H9 (cell line): Measurements from ENCODE around the gene PRDX1. TPM values are rescaled to one million over a fixed set of nuclear protein-coding genes. Genes with fewer than 3 reads are reported as not detected.
"Not testable (repeated sequence)": the region's sequence is repeated elsewhere in the genome, so short reads cannot be mapped to it uniquely, and the experiment has no call there.

Source experiments
- DNase-seq: peaks from one replicate; pipeline ENCODE4 v3.0.0-alpha.2; 2017
- H2AFZ ChIP-seq: one replicate; pipeline ENCODE4 v1.6.1; 2013; ENCODE audit warnings: mild to moderate bottlenecking, low read length, control low read depth, moderate library complexity
- H2AK5ac ChIP-seq: 2 replicates; pipeline ENCODE4 v1.6.1; 2013; ENCODE audit warnings: low read length, control low read depth, mixed read lengths; ENCODE audit not compliant: insufficient read length
- H2BK120ac ChIP-seq: one replicate; pipeline ENCODE4 v1.6.1; 2013; ENCODE audit warnings: low read depth, mild to moderate bottlenecking, low read length, control low read depth, inconsistent platforms; ENCODE audit not compliant: poor library complexity, severe bottlenecking
- H2BK12ac ChIP-seq: 2 replicates; pipeline ENCODE4 v1.6.1; 2013; ENCODE audit warnings: low read length, control low read depth, mixed read lengths, low read depth; ENCODE audit not compliant: insufficient read length
- H2BK15ac ChIP-seq: 2 replicates; pipeline ENCODE4 v1.6.1; 2013; ENCODE audit warnings: low read depth, low read length, control low read depth
- H2BK20ac ChIP-seq: one replicate; pipeline ENCODE4 v1.6.1; 2013; ENCODE audit warnings: low read depth, mild to moderate bottlenecking, low read length, control low read depth, inconsistent platforms; ENCODE audit not compliant: poor library complexity, severe bottlenecking
- H2BK5ac ChIP-seq: 2 replicates; pipeline ENCODE4 v1.6.1; 2013; ENCODE audit warnings: low read length, control low read depth, mixed read lengths; ENCODE audit not compliant: insufficient read length
- H3K14ac ChIP-seq: 2 replicates; pipeline ENCODE4 v1.6.1; 2013; ENCODE audit warnings: low read length, control low read depth; ENCODE audit not compliant: insufficient read depth
- H3K18ac ChIP-seq: 2 replicates; pipeline ENCODE4 v1.6.1; 2013; ENCODE audit warnings: low read depth, mild to moderate bottlenecking, mixed read lengths, low read length, control low read depth; ENCODE audit not compliant: insufficient read length
- H3K23ac ChIP-seq: 2 replicates; pipeline ENCODE4 v1.6.1; 2013; ENCODE audit warnings: low read length, control low read depth, mixed read lengths, low read depth; ENCODE audit not compliant: insufficient read length
- H3K23me2 ChIP-seq: 2 replicates; pipeline ENCODE4 v1.6.1; 2013; ENCODE audit warnings: low read depth, mild to moderate bottlenecking, mixed read lengths, low read length, control low read depth; ENCODE audit not compliant: insufficient read length, poor library complexity, severe bottlenecking
- H3K27ac ChIP-seq: 2 replicates; pipeline ENCODE4 v1.5.1; 2013; ENCODE audit warnings: low read length, control low read depth, mixed read lengths, low read depth; ENCODE audit not compliant: insufficient read length
- H3K27me3 ChIP-seq: 2 replicates; pipeline ENCODE4 v1.6.1; 2013; ENCODE audit warnings: low read length, control low read depth, inconsistent platforms; ENCODE audit not compliant: insufficient read depth
- H3K4ac ChIP-seq: 2 replicates; pipeline ENCODE4 v1.6.1; 2013; ENCODE audit warnings: low read depth, mild to moderate bottlenecking, control low read depth, inconsistent platforms, low read length, moderate library complexity
- H3K4me1 ChIP-seq: 2 replicates; pipeline ENCODE4 v1.6.1; 2013; ENCODE audit warnings: low read length, control low read depth, inconsistent platforms; ENCODE audit not compliant: insufficient read depth
- H3K4me2 ChIP-seq: 2 replicates; pipeline ENCODE4 v1.6.1; 2013; ENCODE audit warnings: low read length, control low read depth, mixed read lengths; ENCODE audit not compliant: insufficient read length, insufficient read depth
- H3K56ac ChIP-seq: 2 replicates; pipeline ENCODE4 v1.6.1; 2013; ENCODE audit warnings: low read depth, mild to moderate bottlenecking, mixed read lengths, low read length, control low read depth; ENCODE audit not compliant: insufficient read length
- H3K79me1 ChIP-seq: 2 replicates; pipeline ENCODE4 v1.6.1; 2013; ENCODE audit warnings: low read depth, mild to moderate bottlenecking, moderate library complexity, low read length, control low read depth, inconsistent platforms; ENCODE audit not compliant: insufficient read depth, poor library complexity, severe bottlenecking
- H3K79me2 ChIP-seq: 2 replicates; pipeline ENCODE4 v1.6.1; 2013; ENCODE audit warnings: low read length, control low read depth, inconsistent platforms; ENCODE audit not compliant: insufficient read depth
- H3K9ac ChIP-seq: 2 replicates; pipeline ENCODE4 v1.6.1; 2013; ENCODE audit warnings: low read length, control low read depth, mixed read lengths; ENCODE audit not compliant: insufficient read length; ENCODE audit errors: extremely low read depth
- H3K9me3 ChIP-seq: one replicate; pipeline ENCODE4 v1.6.1; 2013; ENCODE audit warnings: low read depth, low read length, inconsistent platforms; ENCODE audit not compliant: control insufficient read depth
- H3T11ph ChIP-seq: one replicate; pipeline ENCODE4 v1.6.1; 2013; ENCODE audit warnings: mild to moderate bottlenecking, low read length, control low read depth, inconsistent platforms
- H4K20me1 ChIP-seq: one replicate; pipeline ENCODE4 v1.6.1; 2013; ENCODE audit not compliant: control insufficient read depth, insufficient read length, insufficient read depth
- H4K5ac ChIP-seq: 2 replicates; pipeline ENCODE4 v1.6.1; 2013; ENCODE audit warnings: low read depth, mild to moderate bottlenecking, mixed read lengths, low read length, control low read depth; ENCODE audit not compliant: insufficient read length
- H4K8ac ChIP-seq: replicated peaks from 2 replicates; pipeline ENCODE4 v1.6.1; 2013; ENCODE audit warnings: low read length, control low read depth, mixed read lengths, low read depth; ENCODE audit not compliant: insufficient read length
- H4K91ac ChIP-seq: 2 replicates; pipeline ENCODE4 v1.6.1; 2013; ENCODE audit warnings: low read depth, mild to moderate bottlenecking, moderate library complexity, mixed read lengths, low read length, control low read depth; ENCODE audit not compliant: insufficient read length
- H3K27ac Mint-ChIP-seq, 3 experiments: 2 replicates in 2 of 3; 3 replicates in 1 of 3; pipeline ENCODE4 v1.8.0; 2020 to 2021; ENCODE audit warnings: mixed read lengths in 3 of 3, mild to moderate bottlenecking in 1 of 3, moderate library complexity in 1 of 3
- H3K27me3 Mint-ChIP-seq: 2 replicates; pipeline ENCODE4 v1.8.0; 2021; ENCODE audit warnings: low read depth, mild to moderate bottlenecking, moderate library complexity, mixed read lengths
- H3K36me3 Mint-ChIP-seq, 3 experiments: 2 replicates in 2 of 3; 3 replicates in 1 of 3; pipeline ENCODE4 v1.8.0; 2020 to 2021; ENCODE audit warnings: low read depth in 3 of 3, mixed read lengths in 3 of 3; ENCODE audit not compliant: insufficient read depth in 1 of 3
- H3K4me1 Mint-ChIP-seq, 2 experiments: 2 replicates each; pipeline ENCODE4 v1.8.0; 2020; ENCODE audit warnings: mixed read lengths in 2 of 2
- H3K4me3 Mint-ChIP-seq, 2 experiments: 2 replicates in 1 of 2; 3 replicates in 1 of 2; pipeline ENCODE4 v1.8.0; 2020 to 2021; ENCODE audit warnings: mild to moderate bottlenecking in 2 of 2, mixed read lengths in 2 of 2, moderate library complexity in 1 of 2
- H3K9me3 Mint-ChIP-seq, 2 experiments: 2 replicates in 1 of 2; 3 replicates in 1 of 2; pipeline ENCODE4 v1.8.0; 2020; ENCODE audit warnings: mild to moderate bottlenecking in 2 of 2, mixed read lengths in 2 of 2, moderate library complexity in 1 of 2
- CTCF ChIP-seq: fragments of 200-600 bp; sonication (generic); conservative IDR thresholded peaks from 3 replicates; pipeline ENCODE4 v1.8.0; 2021; ENCODE audit warnings: antibody characterized with exemption, mild to moderate bottlenecking
- WGBS: extraction: QIAGEN DNeasy Blood & Tissue Kit; methylation state at CpG from one replicate; pipeline ENCODE4 v1.1.7; 2013; ENCODE audit warnings: missing lambda C conversion rate, low lambda C conversion rate, mixed read lengths; ENCODE audit not compliant: insufficient read length; ENCODE audit errors: extremely low coverage; 5-methylcytosine and 5-hydroxymethylcytosine counted together
- total RNA-seq: library from RNA; stranded (reverse); gene quantifications from 2 replicates; pipeline ENCODE4 v1.2.1, GENCODE V29; 2021

The PRDX1 gene
- total RNA-seq, 1 experiment from 2014 or later = 1,003 TPM

- H3K4ac ChIP-seq = peak overlapping the region; percentile 10; the same call in 1 of the 2 replicates
- no peaks in the 10 kb centered on the region for H3K79me1 ChIP-seq
- H4K5ac ChIP-seq = peak overlapping the region; percentile 89
- H4K91ac ChIP-seq = no peak overlapping the region
- WGBS = no CpG with 5 or more reads among the region's 21 CpGs
- peak overlapping the region; percentile 99 to 100 (median 99) for H3K27ac Mint-ChIP-seq
- no peaks in the 10 kb centered on the region for H3K9me3 ChIP-seq
- H3K18ac ChIP-seq = peak overlapping the region; percentile 96
- H3K23ac ChIP-seq = peak overlapping the region; percentile 54
- H3K9ac ChIP-seq = peak overlapping the region; percentile 96
- no peak overlapping the region for H2AFZ ChIP-seq
- H3K36me3 Mint-ChIP-seq = peaks cover 8 to 18% (median 13%) of the 10 kb centered on the region in 3 experiments; a peak in 5 of 7 replicates
- H3K27me3 Mint-ChIP-seq = no peaks in the 10 kb centered on the region
- peak overlapping the region; percentile 87 for H3K4me2 ChIP-seq
- no peak overlapping the region for H3T11ph ChIP-seq
- no peaks in the 10 kb centered on the region for H3K27me3 ChIP-seq
- H3K14ac ChIP-seq = peak overlapping the region; percentile 91; the same call in 1 of the 2 replicates
- H4K20me1 ChIP-seq = no peaks in the 10 kb centered on the region
- peaks cover 33 to 46% of the 10 kb centered on the region in 2 experiments for H3K4me1 Mint-ChIP-seq
- H4K8ac ChIP-seq = no peak overlapping the region
- peaks cover 28% of the 10 kb centered on the region; the same call in 1 of the 2 replicates for H3K79me2 ChIP-seq
- TF ChIP-seq CTCF = no peak; the same call in 2 of the 3 replicates
- peak overlapping the region; percentile 97 for H3K27ac ChIP-seq
- peak; percentile 36 for DNase-seq
- peak overlapping the region; percentile 40 for H2BK12ac ChIP-seq
- no peak overlapping the region for H2BK15ac ChIP-seq
- peaks cover 5% of the 10 kb centered on the region for H3K23me2 ChIP-seq
- H2BK20ac ChIP-seq = no peak overlapping the region
- peak overlapping the region; percentile 64 for H3K56ac ChIP-seq
- H3K4me3 Mint-ChIP-seq = peak overlapping the region; percentile 94 to 97
- no peaks in the 10 kb centered on the region; a peak in 2 of 5 replicates for H3K9me3 Mint-ChIP-seq
- H2AK5ac ChIP-seq = no peak overlapping the region
- H2BK5ac ChIP-seq = peak overlapping the region; percentile 84
- peaks cover 4% of the 10 kb centered on the region for H3K4me1 ChIP-seq
- H2BK120ac ChIP-seq = no peak overlapping the region
These were observed 830 bp upstream of the PRDX1 start for GRCh38 chr1:45522324-45523104.

- H3K27ac Mint-ChIP-seq = 0 out of 7 replicates have a peak overlapping the region, but pooled peaks of 1 of the 3 experiments have one; percentile 39
- H3K4me2 ChIP-seq = peak overlapping the region; percentile 75
- H3K4me1 Mint-ChIP-seq = peaks cover 25 to 34% of the 10 kb centered on the region in 2 experiments
- not testable (repeated sequence) for H3K4me1 ChIP-seq, H3K4ac ChIP-seq, H2BK15ac ChIP-seq, H3K9ac ChIP-seq, H2AK5ac ChIP-seq, H3K18ac ChIP-seq, H2BK120ac ChIP-seq, H4K91ac ChIP-seq, H3K27me3 Mint-ChIP-seq, H3K23me2 ChIP-seq, H2BK20ac ChIP-seq, H3K56ac ChIP-seq, H4K20me1 ChIP-seq, H2BK5ac ChIP-seq, H3K27me3 ChIP-seq, H4K5ac ChIP-seq, H4K8ac ChIP-seq, H3T11ph ChIP-seq, H3K79me1 ChIP-seq, H3K27ac ChIP-seq, H3K23ac ChIP-seq, H2BK12ac ChIP-seq, H3K9me3 Mint-ChIP-seq, H3K14ac ChIP-seq, H2AFZ ChIP-seq, DNase-seq, H3K9me3 ChIP-seq
- H3K4me3 Mint-ChIP-seq = peak overlapping the region; percentile 94 to 97
- peaks cover 34 to 46% (median 39%) of the 10 kb centered on the region in 3 experiments; a peak in 6 of 7 replicates for H3K36me3 Mint-ChIP-seq
- no CpG with 5 or more reads among the region's 16 CpGs for WGBS
- H3K79me2 ChIP-seq = peaks cover 28% of the 10 kb centered on the region; the same call in 1 of the 2 replicates
These were observed 1.9 kb downstream of the PRDX1 start for GRCh38 chr1:45519774-45520173.
